Measurements from ENCODE around the gene MYH10.

DNA sequence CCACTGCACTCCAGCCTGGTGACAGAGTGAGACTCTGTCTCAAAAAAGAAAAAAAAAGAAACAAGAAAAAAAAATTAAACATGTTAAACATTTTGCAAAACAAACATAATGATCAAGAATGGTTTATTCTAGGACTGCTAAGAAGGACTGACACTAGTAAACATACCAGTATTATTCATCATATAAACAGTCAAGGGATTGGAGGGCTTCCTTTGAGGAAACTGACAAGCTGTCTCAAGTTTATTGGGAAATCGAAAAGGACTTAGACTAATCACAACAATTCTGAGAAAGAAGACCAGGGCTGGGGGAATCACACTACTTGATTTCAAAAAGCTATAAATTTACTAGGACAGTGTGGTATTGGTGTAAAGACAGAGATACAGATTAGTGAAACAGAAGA is 75.5 kb downstream of the MYH10 start:
- TF ChIP-seq REST (IDR thresholded peaks at IDR 0.05) (no peak), SP1 (IDR thresholded peaks at IDR 0.05) (no peak), TAF1 (conservative IDR thresholded peaks at IDR 0.05) (no peak)
- TF ChIP-seq, protein P1, sequence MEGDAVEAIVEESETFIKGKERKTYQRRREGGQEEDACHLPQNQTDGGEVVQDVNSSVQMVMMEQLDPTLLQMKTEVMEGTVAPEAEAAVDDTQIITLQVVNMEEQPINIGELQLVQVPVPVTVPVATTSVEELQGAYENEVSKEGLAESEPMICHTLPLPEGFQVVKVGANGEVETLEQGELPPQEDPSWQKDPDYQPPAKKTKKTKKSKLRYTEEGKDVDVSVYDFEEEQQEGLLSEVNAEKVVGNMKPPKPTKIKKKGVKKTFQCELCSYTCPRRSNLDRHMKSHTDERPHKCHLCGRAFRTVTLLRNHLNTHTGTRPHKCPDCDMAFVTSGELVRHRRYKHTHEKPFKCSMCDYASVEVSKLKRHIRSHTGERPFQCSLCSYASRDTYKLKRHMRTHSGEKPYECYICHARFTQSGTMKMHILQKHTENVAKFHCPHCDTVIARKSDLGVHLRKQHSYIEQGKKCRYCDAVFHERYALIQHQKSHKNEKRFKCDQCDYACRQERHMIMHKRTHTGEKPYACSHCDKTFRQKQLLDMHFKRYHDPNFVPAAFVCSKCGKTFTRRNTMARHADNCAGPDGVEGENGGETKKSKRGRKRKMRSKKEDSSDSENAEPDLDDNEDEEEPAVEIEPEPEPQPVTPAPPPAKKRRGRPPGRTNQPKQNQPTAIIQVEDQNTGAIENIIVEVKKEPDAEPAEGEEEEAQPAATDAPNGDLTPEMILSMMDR (IDR thresholded peaks at IDR 0.05; ENCODE audit: low read depth, low read length, missing input control) = no peak

Measured in liver (tissue), 3 donors.